Fibroblast of villous mesenchyme (primary cell): ENCODE measurements around the gene TUBGCP3. TPM values are rescaled to one million over a fixed set of nuclear protein-coding genes. Genes with fewer than 3 reads are reported as not detected.

Source experiments
- DNase-seq: peaks from one replicate; pipeline ENCODE4 v3.0.0-alpha.2; 2010; ENCODE audit warnings: low read depth
- H3K4me3 ChIP-seq: 2 replicates; pipeline ENCODE4 v1.5.1; 2011; ENCODE audit warnings: low read depth, mild to moderate bottlenecking, low read length
- total RNA-seq: library from RNA; depleted of rRNA; stranded (reverse); fragments of >200 nt; gene quantifications from 2 replicates; pipeline ENCODE4 v1.2.3, GENCODE V29; 2012
- TF ChIP-seq, protein P1 (sequence below): IDR thresholded peaks from 2 replicates; pipeline ENCODE4 v1.5.1; 2012; ENCODE audit warnings: low read depth, mild to moderate bottlenecking, low read length; ENCODE audit not compliant: insufficient read depth

The TUBGCP3 gene
- total RNA-seq, 1 donor = 15.5 TPM

DNA sequence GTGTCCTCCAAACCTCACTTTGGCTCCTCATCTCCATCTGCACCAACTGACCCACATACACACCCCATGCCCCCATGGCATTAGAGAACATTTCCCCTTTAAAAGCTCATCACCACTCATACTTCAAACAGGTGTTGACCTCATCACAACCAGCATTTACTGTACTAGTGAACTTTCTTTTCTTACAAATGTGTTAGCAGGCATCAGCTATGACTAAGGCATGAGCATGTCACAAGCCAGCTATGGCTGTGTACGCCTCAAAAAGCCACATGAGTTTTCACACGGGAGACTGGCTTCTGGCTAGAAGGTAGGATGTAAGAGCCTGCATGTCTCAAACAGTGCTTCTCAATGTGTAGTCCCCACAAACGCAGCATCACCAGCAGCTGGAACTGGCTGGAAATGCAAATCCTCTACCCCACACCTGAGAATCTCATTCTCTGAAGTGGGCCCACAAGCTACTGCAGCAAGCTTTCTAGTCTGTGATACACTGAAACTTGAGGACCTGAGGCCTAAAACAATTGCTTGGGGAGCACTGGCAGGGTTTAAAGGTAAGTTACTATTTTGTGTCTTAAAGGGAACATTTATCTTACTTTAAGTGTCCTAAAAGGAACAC lies 66.8 kb downstream of the TUBGCP3 start:
- H3K4me3 ChIP-seq = no peak overlapping the region
- TF ChIP-seq, protein P1, sequence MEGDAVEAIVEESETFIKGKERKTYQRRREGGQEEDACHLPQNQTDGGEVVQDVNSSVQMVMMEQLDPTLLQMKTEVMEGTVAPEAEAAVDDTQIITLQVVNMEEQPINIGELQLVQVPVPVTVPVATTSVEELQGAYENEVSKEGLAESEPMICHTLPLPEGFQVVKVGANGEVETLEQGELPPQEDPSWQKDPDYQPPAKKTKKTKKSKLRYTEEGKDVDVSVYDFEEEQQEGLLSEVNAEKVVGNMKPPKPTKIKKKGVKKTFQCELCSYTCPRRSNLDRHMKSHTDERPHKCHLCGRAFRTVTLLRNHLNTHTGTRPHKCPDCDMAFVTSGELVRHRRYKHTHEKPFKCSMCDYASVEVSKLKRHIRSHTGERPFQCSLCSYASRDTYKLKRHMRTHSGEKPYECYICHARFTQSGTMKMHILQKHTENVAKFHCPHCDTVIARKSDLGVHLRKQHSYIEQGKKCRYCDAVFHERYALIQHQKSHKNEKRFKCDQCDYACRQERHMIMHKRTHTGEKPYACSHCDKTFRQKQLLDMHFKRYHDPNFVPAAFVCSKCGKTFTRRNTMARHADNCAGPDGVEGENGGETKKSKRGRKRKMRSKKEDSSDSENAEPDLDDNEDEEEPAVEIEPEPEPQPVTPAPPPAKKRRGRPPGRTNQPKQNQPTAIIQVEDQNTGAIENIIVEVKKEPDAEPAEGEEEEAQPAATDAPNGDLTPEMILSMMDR = no peak
- DNase-seq = no peak

- TF ChIP-seq, protein P1 = no peak
- no peak for DNase-seq
- no peak overlapping the region for H3K4me3 ChIP-seq
Observed at GRCh38 chr13:112519517-112520060, 68.4 kb downstream of the TUBGCP3 start.

GRCh38 chr13:112516218-112516617 lies 71.7 kb downstream of the TUBGCP3 start:
- no peak for DNase-seq
- TF ChIP-seq, protein P1 = no peak
- H3K4me3 ChIP-seq = no peak overlapping the region

- H3K4me3 ChIP-seq = no peak overlapping the region
Observed at GRCh38 chr13:112513761-112514160, 74.2 kb downstream of the TUBGCP3 start.

DNA sequence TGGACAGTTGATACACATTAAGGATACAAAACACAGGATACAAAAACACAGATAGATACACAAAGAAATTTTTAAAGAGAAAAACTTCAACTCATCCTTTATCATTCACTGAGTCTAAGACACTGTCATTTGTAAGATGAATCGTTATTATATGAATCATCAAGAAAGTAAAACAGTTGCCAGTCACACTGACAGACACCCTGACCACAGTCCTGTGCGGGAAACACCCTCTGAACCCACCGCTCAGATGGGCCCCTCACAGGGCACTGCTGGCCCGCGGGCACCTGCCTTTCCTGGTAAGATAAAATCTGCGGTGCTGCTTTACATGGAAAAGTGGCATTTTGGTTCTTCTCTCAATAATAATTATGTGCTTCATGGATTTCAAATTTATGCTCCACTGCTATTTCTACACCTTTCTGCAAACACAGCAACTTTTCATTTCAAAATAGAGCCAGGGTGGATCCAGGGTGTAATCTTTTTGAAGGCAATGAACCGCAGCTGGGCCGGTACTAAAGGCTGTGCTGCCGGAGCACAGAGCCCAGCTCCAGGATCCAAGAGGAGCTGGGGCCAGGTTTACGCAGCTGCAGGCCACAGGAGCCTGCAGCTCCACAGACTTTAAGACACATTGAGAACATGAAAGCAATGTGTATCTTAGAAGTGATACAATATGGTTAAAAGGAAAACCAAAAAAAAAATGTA lies 76.8 kb downstream of the TUBGCP3 start:
- no peak overlapping the region for H3K4me3 ChIP-seq
- TF ChIP-seq, protein P1 = no peak
- no peak for DNase-seq

More at GRCh38 chr13:112513761-112514160, 74.2 kb downstream of the TUBGCP3 start:
- no peak for DNase-seq
- TF ChIP-seq, protein P1 = no peak

GRCh38 chr13:112510002-112510780 lies 77.8 kb downstream of the TUBGCP3 start:
- DNase-seq = peak; percentile 69
- TF ChIP-seq, protein P1 = peak; percentile 65

More at GRCh38 chr13:112510002-112510780, 77.8 kb downstream of the TUBGCP3 start:
- no peak overlapping the region for H3K4me3 ChIP-seq
